Measurements from ENCODE around the gene HDAC4. TPM values are rescaled to one million over a fixed set of nuclear protein-coding genes. Genes with fewer than 3 reads are reported as not detected.

The HDAC4 gene
- total RNA-seq, 1 experiment from 2014 or later: 32.0 TPM

- Mint-ChIP-seq H3K4me1 (no peaks in the 10 kb centered on the region), H3K36me3 (ENCODE audit: insufficient read depth in 1 of 3, low read depth in 3 of 3) (peaks cover 5 to 28% (median 21%) of the 10 kb centered on the region in 3 experiments), H3K4me3 (no peak overlapping the region), H3K27ac (peak overlapping the region in 1 of 3 experiments; percentile 68; a peak in 2 of 7 replicates), H3K9me3 (no peaks in the 10 kb centered on the region), H3K27me3 (ENCODE audit: low read depth) (no peaks in the 10 kb centered on the region)
- Histone ChIP-seq H3K4ac (ENCODE audit: low read depth, low read length) (no peak overlapping the region), H3K4me2 (ENCODE audit: insufficient read depth, insufficient read length, low read length) (no peak overlapping the region), H2AK5ac (ENCODE audit: insufficient read length, low read length) (no peak overlapping the region), H2AFZ (ENCODE audit: low read length) (no peak overlapping the region), H3K27ac (ENCODE audit: insufficient read length, low read depth, low read length) (no peak overlapping the region), H3K27me3 (ENCODE audit: insufficient read depth, low read length) (no peaks in the 10 kb centered on the region), H3K79me1 (ENCODE audit: insufficient read depth, low read depth, low read length, poor library complexity, severe bottlenecking) (no peaks in the 10 kb centered on the region), H2BK12ac (ENCODE audit: insufficient read length, low read depth, low read length) (no peak overlapping the region), H3K79me2 (ENCODE audit: insufficient read depth, low read length) (no peaks in the 10 kb centered on the region), H4K20me1 (ENCODE audit: control insufficient read depth, insufficient read depth, insufficient read length) (no peaks in the 10 kb centered on the region), H3K18ac (ENCODE audit: insufficient read length, low read depth, low read length) (no peak overlapping the region), H3K23me2 (ENCODE audit: insufficient read length, low read depth, low read length, poor library complexity, severe bottlenecking) (no peaks in the 10 kb centered on the region), H3K4me1 (ENCODE audit: insufficient read depth, low read length) (no peaks in the 10 kb centered on the region), H3K9me3 (ENCODE audit: control insufficient read depth, low read depth, low read length) (no peaks in the 10 kb centered on the region), H3K23ac (ENCODE audit: insufficient read length, low read depth, low read length) (no peak overlapping the region), H3K14ac (ENCODE audit: insufficient read depth, low read length) (no peak overlapping the region), H2BK5ac (ENCODE audit: insufficient read length, low read length) (no peak overlapping the region), H2BK15ac (ENCODE audit: low read depth, low read length) (no peak overlapping the region), H4K8ac (replicated peaks; ENCODE audit: insufficient read length, low read depth, low read length) (no peak overlapping the region), H4K5ac (ENCODE audit: insufficient read length, low read depth, low read length) (no peak overlapping the region), H3T11ph (ENCODE audit: low read length) (no peak overlapping the region), H3K9ac (ENCODE audit: extremely low read depth, insufficient read length, low read length) (no peak overlapping the region), H3K56ac (ENCODE audit: insufficient read length, low read depth, low read length) (no peak overlapping the region), H4K91ac (ENCODE audit: insufficient read length, low read depth, low read length) (no peak overlapping the region), H2BK120ac (ENCODE audit: low read depth, low read length, poor library complexity, severe bottlenecking) (no peak overlapping the region), H2BK20ac (ENCODE audit: low read depth, low read length, poor library complexity, severe bottlenecking) (no peak overlapping the region)
- TF ChIP-seq CTCF (conservative IDR thresholded peaks at IDR 0.05): peak; percentile 75
- no CpG with 5 or more reads among the region's 11 CpGs for WGBS (ENCODE audit: extremely low coverage, insufficient read length, low lambda C conversion rate)
- peak; percentile 66 for DNase-seq
Observed at GRCh38 chr2:239106314-239106908, 294.4 kb downstream of the HDAC4 start.
